Endodermal cell (in vitro differentiated cells): ENCODE measurements around the gene SPATA31E1. TPM values are rescaled to one million over a fixed set of nuclear protein-coding genes. Genes with fewer than 3 reads are reported as not detected.
"Not testable (repeated sequence)": the region's sequence is repeated elsewhere in the genome, so short reads cannot be mapped to it uniquely, and the experiment has no call there.

Experiments
- DNase-seq: peaks from one replicate; pipeline ENCODE4 v3.0.0-alpha.2; 2017
- H3K27ac ChIP-seq: 2 replicates; pipeline ENCODE4 v1.5.1; 2013; ENCODE audit warnings: mild to moderate bottlenecking, low read depth, low read length, moderate library complexity
- H3K27me3 ChIP-seq: 2 replicates; pipeline ENCODE4 v1.6.1; 2013; ENCODE audit warnings: mild to moderate bottlenecking, low read length, moderate library complexity; ENCODE audit not compliant: insufficient read depth, control insufficient read depth, poor library complexity, severe bottlenecking
- H3K36me3 ChIP-seq: 2 replicates; pipeline ENCODE4 v1.7.0; 2013; ENCODE audit warnings: mild to moderate bottlenecking, low read length, moderate library complexity; ENCODE audit not compliant: control insufficient read depth, insufficient read depth
- H3K4me1 ChIP-seq: one replicate; pipeline ENCODE4 v1.7.0; 2013; ENCODE audit warnings: low read length; ENCODE audit not compliant: control insufficient read depth, insufficient read depth
- H3K4me3 ChIP-seq: 2 replicates; pipeline ENCODE4 v1.5.1; 2013; ENCODE audit warnings: mild to moderate bottlenecking, low read length, moderate library complexity
- H3K9ac ChIP-seq: 2 replicates; pipeline ENCODE4 v1.6.1; 2013; ENCODE audit warnings: mild to moderate bottlenecking, low read length, moderate library complexity; ENCODE audit not compliant: poor library complexity, severe bottlenecking; ENCODE audit errors: extremely low read depth
- H3K9me3 ChIP-seq: 2 replicates; pipeline ENCODE4 v1.6.1; 2013; ENCODE audit warnings: mild to moderate bottlenecking, low read length, moderate library complexity; ENCODE audit not compliant: control insufficient read depth
- H3K27ac Mint-ChIP-seq: 2 replicates; pipeline ENCODE4 v1.8.0; 2020; ENCODE audit warnings: mixed read lengths
- H3K27me3 Mint-ChIP-seq: 2 replicates; pipeline ENCODE4 v1.8.0; 2021; ENCODE audit warnings: mild to moderate bottlenecking, mixed read lengths; ENCODE audit not compliant: insufficient read depth
- H3K36me3 Mint-ChIP-seq: 2 replicates; pipeline ENCODE4 v1.8.0; 2020; ENCODE audit warnings: low read depth, mixed read lengths
- H3K4me1 Mint-ChIP-seq: 2 replicates; pipeline ENCODE4 v1.8.0; 2020; ENCODE audit warnings: mixed read lengths
- H3K4me3 Mint-ChIP-seq: 2 replicates; pipeline ENCODE4 v1.8.0; 2020; ENCODE audit warnings: mild to moderate bottlenecking, moderate library complexity, mixed read lengths
- H3K9me3 Mint-ChIP-seq: 2 replicates; pipeline ENCODE4 v1.8.0; 2020; ENCODE audit warnings: mild to moderate bottlenecking, mixed read lengths
- CTCF ChIP-seq: fragments of 200-600 bp; sonication (generic); conservative IDR thresholded peaks from 2 replicates; pipeline ENCODE4 v1.5.0; 2021; ENCODE audit warnings: antibody characterized with exemption, mild to moderate bottlenecking
- WGBS, 2 experiments: methylation state at CpG; one replicate each; pipeline versions ENCODE4 v1.1.5 to v1.1.7; 2013; ENCODE audit warnings: missing lambda C conversion rate in 2 of 2, mixed read lengths in 1 of 2; ENCODE audit not compliant: insufficient coverage in 1 of 2, insufficient read length in 1 of 2; 5-methylcytosine and 5-hydroxymethylcytosine counted together
- total RNA-seq, 2 donors: library from RNA; stranded (reverse); fragmentation: NEBNext Ultra II Directional in 1 of 2; extraction: Animal tissue kit (Norgen Biotek cat#: 25700) in 1 of 2; gene quantifications; 2 replicates in 1 of 2; 3 replicates in 1 of 2; pipeline ENCODE4 v1.2.1, GENCODE V29; 2021

The SPATA31E1 gene
- total RNA-seq, 2 donors from 2014 or later = not detected

DNA sequence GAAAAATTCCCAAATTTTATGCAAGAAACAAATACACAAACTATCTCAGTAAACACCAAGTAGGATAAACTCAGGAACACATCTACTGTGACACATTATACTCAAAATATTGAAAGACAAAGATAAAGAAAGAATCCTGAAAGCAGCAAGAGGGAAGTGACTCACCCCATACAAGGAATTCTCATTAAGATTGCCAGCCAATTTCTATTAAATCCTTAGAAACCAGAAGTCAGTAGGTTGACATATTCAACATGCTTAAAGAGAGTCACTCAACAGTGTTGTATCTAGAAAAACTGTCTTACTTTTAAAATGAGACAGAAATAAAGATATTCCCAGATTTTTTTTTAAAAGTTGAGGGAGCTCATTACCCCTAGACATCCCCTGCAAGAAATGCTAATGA is 15.5 kb downstream of the SPATA31E1 start:
- Mint-ChIP-seq H3K36me3 (no peaks in the 10 kb centered on the region), H3K4me3 (no peak overlapping the region), H3K9me3 (peaks cover 30% of the 10 kb centered on the region), H3K4me1 (no peaks in the 10 kb centered on the region), H3K27me3 (no peaks in the 10 kb centered on the region), H3K27ac (no peak overlapping the region)
- DNase-seq = no peak
- Histone ChIP-seq H3K27ac (no peak overlapping the region), H3K36me3 (no peaks in the 10 kb centered on the region), H3K4me1 (no peaks in the 10 kb centered on the region), H3K9ac (no peak overlapping the region), H3K9me3 (peaks cover 11% of the 10 kb centered on the region), H3K27me3 (no peaks in the 10 kb centered on the region), H3K4me3 (no peak overlapping the region)
- TF ChIP-seq CTCF = no peak

DNA sequence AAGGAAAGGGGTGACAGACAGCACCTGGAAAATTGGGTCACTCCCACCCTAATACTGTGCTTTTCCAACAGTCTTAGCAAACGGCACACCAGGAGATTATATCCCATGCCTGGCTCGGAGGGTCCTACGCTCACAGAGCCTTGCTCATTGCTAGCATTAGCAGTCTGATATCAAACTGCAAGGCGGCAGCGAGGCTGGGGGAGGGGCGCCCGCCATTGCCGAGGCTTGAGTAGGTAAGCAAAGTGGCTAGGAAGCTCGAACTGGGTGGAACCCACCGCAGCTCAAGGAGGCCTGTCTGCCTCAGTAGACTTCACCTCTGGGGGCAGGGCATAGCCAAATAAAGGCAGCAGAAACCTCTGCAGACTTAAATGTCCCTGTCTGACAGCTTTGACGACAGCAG is 19.7 kb downstream of the SPATA31E1 start:
- not testable (repeated sequence) for H3K4me3 ChIP-seq, H3K36me3 ChIP-seq, H3K27me3 Mint-ChIP-seq, H3K4me1 Mint-ChIP-seq, H3K27me3 ChIP-seq, H3K4me3 Mint-ChIP-seq, H3K4me1 ChIP-seq, H3K27ac ChIP-seq, DNase-seq, H3K9ac ChIP-seq, H3K27ac Mint-ChIP-seq, H3K36me3 Mint-ChIP-seq
- peaks cover 13% of the 10 kb centered on the region for H3K9me3 ChIP-seq
- 94 to 100% methylated on average over 4 to 11 of the region's 11 CpGs for WGBS, 2 experiments
- H3K9me3 Mint-ChIP-seq = peaks cover 57% of the 10 kb centered on the region

GRCh38 chr9:87909310-87910041 is 26.8 kb downstream of the SPATA31E1 start:
- Histone ChIP-seq H3K9me3 (no peaks in the 10 kb centered on the region), H3K9ac (no peak overlapping the region), H3K36me3 (no peaks in the 10 kb centered on the region), H3K27me3 (no peaks in the 10 kb centered on the region), H3K4me3 (no peak overlapping the region), H3K27ac (no peak overlapping the region), H3K4me1 (no peaks in the 10 kb centered on the region)
- Mint-ChIP-seq H3K27me3 (no peaks in the 10 kb centered on the region), H3K4me3 (no peak overlapping the region), H3K36me3 (no peaks in the 10 kb centered on the region), H3K9me3 (peaks cover 19% of the 10 kb centered on the region), H3K4me1 (peaks cover 4% of the 10 kb centered on the region), H3K27ac (no peak overlapping the region)
- WGBS, 2 experiments = 94 to 100% methylated on average over 8 to 17 of the region's 20 CpGs
- DNase-seq = peak; percentile 80
- TF ChIP-seq CTCF = peak; percentile 17

DNA sequence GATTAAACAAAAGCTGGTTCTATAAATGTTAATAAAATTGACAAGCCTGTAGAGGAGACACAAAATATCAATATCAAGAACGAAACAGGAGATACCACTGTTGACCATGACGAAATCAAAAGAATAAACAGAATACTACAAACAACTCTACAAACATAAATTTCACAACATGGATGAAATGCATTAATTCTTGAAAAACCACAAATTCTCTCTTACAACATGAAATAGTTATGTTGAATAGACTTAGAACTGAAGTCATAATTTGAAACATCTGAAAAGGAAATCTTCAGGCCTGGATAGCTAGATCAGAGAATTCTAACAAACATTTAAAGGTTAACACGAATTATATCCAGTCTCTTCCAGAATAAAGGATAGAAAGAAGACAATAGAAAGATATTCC is 28.1 kb downstream of the SPATA31E1 start:
- H3K36me3 ChIP-seq = no peaks in the 10 kb centered on the region
- no peak for DNase-seq
- H3K9me3 ChIP-seq = no peaks in the 10 kb centered on the region
- Mint-ChIP-seq H3K4me3 (no peak overlapping the region), H3K27me3 (no peaks in the 10 kb centered on the region), H3K9me3 (peaks cover 11% of the 10 kb centered on the region), H3K36me3 (no peaks in the 10 kb centered on the region), H3K27ac (no peak overlapping the region), H3K4me1 (peaks cover 4% of the 10 kb centered on the region)
- H3K9ac ChIP-seq = no peak overlapping the region
- H3K4me3 ChIP-seq = no peak overlapping the region
- no peak for TF ChIP-seq CTCF
- no peaks in the 10 kb centered on the region for H3K27me3 ChIP-seq
- H3K4me1 ChIP-seq = no peaks in the 10 kb centered on the region
- 80 to 95% methylated on average over 1 to 3 of the region's 3 CpGs for WGBS, 2 experiments
- H3K27ac ChIP-seq = no peak overlapping the region

DNA sequence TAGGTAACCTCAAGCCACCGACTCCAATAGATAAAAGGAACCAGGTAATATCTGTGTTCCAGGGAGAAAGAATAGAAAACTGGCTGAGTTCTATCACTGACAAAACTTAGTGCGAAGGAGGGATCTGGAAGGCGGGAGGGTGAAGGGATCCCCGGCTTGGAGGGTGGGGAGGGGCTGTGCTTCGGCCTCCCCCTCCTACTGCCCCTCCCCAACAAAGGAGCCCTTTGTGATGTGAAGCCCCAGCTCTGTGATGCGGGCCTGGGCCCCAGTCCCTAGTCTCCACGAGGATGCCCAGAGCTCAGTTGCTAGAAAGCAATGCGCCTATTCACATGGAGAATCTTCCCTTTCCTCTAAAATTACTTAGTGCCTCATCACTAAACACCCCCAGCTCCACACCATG is 35.0 kb downstream of the SPATA31E1 start, which contains the start of gene SPATA31C1:
Gene SPATA31C1 (plus strand): TSS at position 301 of the 400 bp plus-strand sequence.
- not testable (repeated sequence) for H3K36me3 Mint-ChIP-seq, H3K9me3 ChIP-seq, H3K36me3 ChIP-seq, H3K4me3 ChIP-seq, H3K27me3 Mint-ChIP-seq, H3K4me1 ChIP-seq, H3K9ac ChIP-seq, H3K27me3 ChIP-seq, H3K9me3 Mint-ChIP-seq, H3K4me3 Mint-ChIP-seq, H3K27ac Mint-ChIP-seq, H3K4me1 Mint-ChIP-seq, H3K27ac ChIP-seq, DNase-seq
- no CpG with 5 or more reads among the region's 8 CpGs for WGBS, 2 experiments
